HepG2 (cell line): ENCODE measurements around the gene SNAPIN. TPM values are rescaled to one million over a fixed set of nuclear protein-coding genes. Genes with fewer than 3 reads are reported as not detected.

Source experiments
- ARNT ChIP-seq: fragments of 450-650 bp; IDR thresholded peaks from 2 replicates; pipeline ENCODE4 v1.6.1; 2017
- BCL6 ChIP-seq: IDR thresholded peaks from 2 replicates; pipeline ENCODE4 v1.6.1; 2016; ENCODE audit warnings: missing genetic modification reagents, missing compliant biosample characterization
- DPF2 ChIP-seq: sonication (generic); formaldehyde crosslinking; IDR thresholded peaks from 2 replicates; pipeline ENCODE4 v1.4.0; 2020; ENCODE audit warnings: mild to moderate bottlenecking, low read depth, missing genetic modification reagents, borderline replicate concordance
- HNRNPL ChIP-seq: fragments of 200-400 bp; formaldehyde crosslinking; IDR thresholded peaks from 2 replicates; pipeline ENCODE4 v1.6.1; 2017; ENCODE audit warnings: mild to moderate bottlenecking, low read depth, low read length
- KDM4B ChIP-seq: sonication (generic); formaldehyde crosslinking; IDR thresholded peaks from 2 replicates; pipeline ENCODE4 v1.4.0; 2020; ENCODE audit warnings: missing genetic modification reagents
- MXD4 ChIP-seq: IDR thresholded peaks from 2 replicates; pipeline ENCODE4 v1.6.1; 2016; ENCODE audit warnings: mild to moderate bottlenecking, missing biosample characterization, missing genetic modification reagents
- MZF1 ChIP-seq: sonication (generic); formaldehyde crosslinking; IDR thresholded peaks from 2 replicates; pipeline ENCODE4 v1.8.1; 2023; ENCODE audit warnings: mild to moderate bottlenecking, missing genetic modification reagents, borderline replicate concordance
- PCBP1 ChIP-seq: fragments of 200-400 bp; formaldehyde crosslinking; IDR thresholded peaks from 2 replicates; pipeline ENCODE4 v1.6.1; 2017; ENCODE audit warnings: mild to moderate bottlenecking, low read depth, low read length, borderline replicate concordance
- PRDM15 ChIP-seq: sonication (generic); formaldehyde crosslinking; IDR thresholded peaks from 2 replicates; pipeline ENCODE4 v1.4.0; 2020; ENCODE audit warnings: missing genetic modification reagents
- SATB2 ChIP-seq: sonication (generic); formaldehyde crosslinking; IDR thresholded peaks from 2 replicates; pipeline ENCODE4 v1.5.0; 2020; ENCODE audit warnings: missing genetic modification reagents
- SIX4 ChIP-seq: sonication (generic); formaldehyde crosslinking; IDR thresholded peaks from 2 replicates; pipeline ENCODE4 v1.4.0; 2020; ENCODE audit warnings: missing genetic modification reagents
- SMAD3 ChIP-seq: sonication (generic); formaldehyde crosslinking; IDR thresholded peaks from 2 replicates; pipeline ENCODE4 v1.4.0; 2020; ENCODE audit warnings: missing genetic modification reagents
- WIZ ChIP-seq: sonication (generic); formaldehyde crosslinking; IDR thresholded peaks from 2 replicates; pipeline ENCODE4 v1.5.1; 2020; ENCODE audit warnings: mild to moderate bottlenecking, missing genetic modification reagents
- ZFX ChIP-seq: sonication (generic); formaldehyde crosslinking; IDR thresholded peaks from 2 replicates; pipeline ENCODE4 v1.4.0; 2020; ENCODE audit warnings: mild to moderate bottlenecking, low read depth, missing genetic modification reagents, moderate library complexity
- ZNF12 ChIP-seq: sonication (generic); formaldehyde crosslinking; IDR thresholded peaks from 2 replicates; pipeline ENCODE4 v1.5.0; 2020; ENCODE audit warnings: missing genetic modification reagents
- ZNF574 ChIP-seq: sonication (generic); formaldehyde crosslinking; IDR thresholded peaks from 2 replicates; pipeline ENCODE4 v1.4.0; 2020; ENCODE audit warnings: missing genetic modification reagents
- ZNF577 ChIP-seq: sonication (generic); formaldehyde crosslinking; IDR thresholded peaks from 2 replicates; pipeline ENCODE4 v1.4.0; 2020; ENCODE audit warnings: mild to moderate bottlenecking, low read depth, missing genetic modification reagents, borderline replicate concordance
- polyA plus RNA-seq, 8 experiments: library from polyadenylated mRNA; depleted of rRNA in 3 of 8; stranded (reverse) in 7 of 8; unstranded in 1 of 8; fragments of >200 nt; fragmentation: Illumina TruSeq in 4 of 8; extraction: Trizol in 4 of 8; gene quantifications; 2 replicates each; pipeline versions ENCODE4 v1.2.1 to v1.2.3, GENCODE V29; 2011 to 2016; ENCODE audit warnings: low read depth in 4 of 8, missing spikeins in 1 of 8, mixed read lengths in 1 of 8; ENCODE audit not compliant: insufficient read depth in 1 of 8
- total RNA-seq, 5 experiments: library from RNA; depleted of rRNA; stranded (reverse); fragments of >200 nt; fragmentation: Illumina TruSeq; extraction: Trizol; gene quantifications; 2 replicates each; pipeline ENCODE4 v1.2.3, GENCODE V29; 2016; ENCODE audit warnings: low read depth in 1 of 5
- TF ChIP-seq, protein P1 (sequence below): sonication (generic); formaldehyde crosslinking; IDR thresholded peaks from 2 replicates; pipeline ENCODE4 v1.4.0; 2020; ENCODE audit warnings: missing genetic modification reagents

The SNAPIN gene
- total and polyA plus RNA-seq, 2 of the 13 experiments (the other 11 are each of a cell fraction or from before 2014, with no cell fraction given), result 23.9 to 25.7 TPM

DNA sequence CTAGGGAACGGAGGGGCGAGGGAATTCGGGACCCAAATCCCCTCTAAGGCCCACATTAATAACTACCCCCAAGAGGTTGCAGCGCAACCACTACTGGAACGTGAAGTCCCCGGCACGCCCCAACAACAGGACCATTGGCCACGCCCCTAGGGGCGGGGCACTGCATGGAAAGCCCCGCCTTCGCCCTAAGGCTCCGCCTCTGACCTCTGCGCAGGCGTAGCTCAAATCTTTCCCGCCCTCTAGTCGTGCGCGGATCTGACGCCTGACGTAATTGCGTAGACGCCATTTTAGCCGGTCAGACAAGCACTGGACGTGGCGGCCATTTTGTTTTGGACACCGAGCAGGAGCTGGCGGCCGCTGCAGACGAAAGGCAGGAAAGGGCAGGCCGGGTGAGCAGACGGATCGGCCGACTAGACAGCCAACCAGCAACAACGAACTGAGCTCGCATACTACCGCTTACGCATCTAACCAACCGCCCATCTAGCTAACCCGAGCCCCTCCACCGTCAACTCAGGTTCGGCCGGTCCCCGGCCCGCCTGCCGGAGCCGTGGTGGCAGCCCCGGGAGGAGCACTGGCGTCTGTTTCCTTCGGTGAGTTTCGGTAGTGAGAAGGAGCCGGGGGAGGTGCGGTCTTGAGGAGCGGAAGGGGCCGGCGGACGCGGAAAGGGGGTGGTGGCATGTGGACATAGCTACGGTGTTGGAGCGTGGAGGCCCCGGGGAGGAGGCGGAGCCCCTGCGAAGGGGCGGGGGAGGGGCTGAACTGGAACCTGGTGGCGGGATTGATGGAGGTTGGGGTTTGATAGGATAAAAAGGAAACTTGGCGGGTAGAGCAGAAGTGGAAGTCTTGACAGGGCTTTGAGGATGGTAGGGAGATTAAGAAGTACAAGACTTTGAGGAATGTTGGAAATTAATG is 24.5 kb upstream of the SNAPIN start, which contains the start of gene CHTOP (continued):
- TF ChIP-seq MZF1 (CRISPR knock-in tag) (no peak), WIZ (CRISPR knock-in tag) (no peak), SIX4 (CRISPR knock-in tag) (no peak), PCBP1 (0 out of 2 replicates have a peak, but pooled peaks have one; percentile 58), ZFX (CRISPR knock-in tag) (peak; percentile 93), KDM4B (CRISPR knock-in tag) (0 out of 2 replicates have a peak, but pooled peaks have one; percentile 17), ZNF12 (no peak), BCL6 (0 out of 2 replicates have a peak, but pooled peaks have one; percentile 24), HNRNPL (peak; percentile 80), DPF2 (CRISPR knock-in tag) (no peak), MXD4 (CRISPR knock-in tag) (0 out of 2 replicates have a peak, but pooled peaks have one; percentile 47), ARNT (no peak), PRDM15 (CRISPR knock-in tag) (no peak), SATB2 (CRISPR knock-in tag) (no peak), SMAD3 (CRISPR knock-in tag) (no peak), ZNF574 (CRISPR knock-in tag) (peak; percentile 80), ZNF577 (no peak)
- TF ChIP-seq, protein P1, sequence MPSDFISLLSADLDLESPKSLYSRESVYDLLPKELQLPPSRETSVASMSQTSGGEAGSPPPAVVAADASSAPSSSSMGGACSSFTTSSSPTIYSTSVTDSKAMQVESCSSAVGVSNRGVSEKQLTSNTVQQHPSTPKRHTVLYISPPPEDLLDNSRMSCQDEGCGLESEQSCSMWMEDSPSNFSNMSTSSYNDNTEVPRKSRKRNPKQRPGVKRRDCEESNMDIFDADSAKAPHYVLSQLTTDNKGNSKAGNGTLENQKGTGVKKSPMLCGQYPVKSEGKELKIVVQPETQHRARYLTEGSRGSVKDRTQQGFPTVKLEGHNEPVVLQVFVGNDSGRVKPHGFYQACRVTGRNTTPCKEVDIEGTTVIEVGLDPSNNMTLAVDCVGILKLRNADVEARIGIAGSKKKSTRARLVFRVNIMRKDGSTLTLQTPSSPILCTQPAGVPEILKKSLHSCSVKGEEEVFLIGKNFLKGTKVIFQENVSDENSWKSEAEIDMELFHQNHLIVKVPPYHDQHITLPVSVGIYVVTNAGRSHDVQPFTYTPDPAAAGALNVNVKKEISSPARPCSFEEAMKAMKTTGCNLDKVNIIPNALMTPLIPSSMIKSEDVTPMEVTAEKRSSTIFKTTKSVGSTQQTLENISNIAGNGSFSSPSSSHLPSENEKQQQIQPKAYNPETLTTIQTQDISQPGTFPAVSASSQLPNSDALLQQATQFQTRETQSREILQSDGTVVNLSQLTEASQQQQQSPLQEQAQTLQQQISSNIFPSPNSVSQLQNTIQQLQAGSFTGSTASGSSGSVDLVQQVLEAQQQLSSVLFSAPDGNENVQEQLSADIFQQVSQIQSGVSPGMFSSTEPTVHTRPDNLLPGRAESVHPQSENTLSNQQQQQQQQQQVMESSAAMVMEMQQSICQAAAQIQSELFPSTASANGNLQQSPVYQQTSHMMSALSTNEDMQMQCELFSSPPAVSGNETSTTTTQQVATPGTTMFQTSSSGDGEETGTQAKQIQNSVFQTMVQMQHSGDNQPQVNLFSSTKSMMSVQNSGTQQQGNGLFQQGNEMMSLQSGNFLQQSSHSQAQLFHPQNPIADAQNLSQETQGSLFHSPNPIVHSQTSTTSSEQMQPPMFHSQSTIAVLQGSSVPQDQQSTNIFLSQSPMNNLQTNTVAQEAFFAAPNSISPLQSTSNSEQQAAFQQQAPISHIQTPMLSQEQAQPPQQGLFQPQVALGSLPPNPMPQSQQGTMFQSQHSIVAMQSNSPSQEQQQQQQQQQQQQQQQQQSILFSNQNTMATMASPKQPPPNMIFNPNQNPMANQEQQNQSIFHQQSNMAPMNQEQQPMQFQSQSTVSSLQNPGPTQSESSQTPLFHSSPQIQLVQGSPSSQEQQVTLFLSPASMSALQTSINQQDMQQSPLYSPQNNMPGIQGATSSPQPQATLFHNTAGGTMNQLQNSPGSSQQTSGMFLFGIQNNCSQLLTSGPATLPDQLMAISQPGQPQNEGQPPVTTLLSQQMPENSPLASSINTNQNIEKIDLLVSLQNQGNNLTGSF (CRISPR knock-in tag), result no peak
